AG04450 (cell line): ENCODE results near the gene TFF2. TPM values are rescaled to one million over a fixed set of nuclear protein-coding genes. Genes with fewer than 3 reads are reported as not detected.

Experiments used
- CTCF ChIA-PET: fragments of 300-600, 350-600 bp; formaldehyde crosslinking; extraction: SDS; loops from one replicate; lab custom pipeline; 2022; ENCODE audit warnings: antibody characterized with exemption, inconsistent platforms; lab: Charles Lee
- POLR2A ChIA-PET: fragments of 350-600 bp; formaldehyde crosslinking; extraction: SDS; loops from one replicate; lab custom pipeline; 2021; ENCODE audit warnings: antibody characterized with exemption, inconsistent platforms; lab: Yijun Ruan, JAX
- DNase-seq: peaks from one replicate; pipeline ENCODE4 v3.0.0-alpha.2; 2011; ENCODE audit warnings: low read depth, low spot score
- H3K27ac ChIP-seq: one replicate; pipeline ENCODE4 v1.5.1; 2012; ENCODE audit warnings: low read depth, low read length, control low read depth
- H3K27me3 ChIP-seq: one replicate; pipeline ENCODE4 v1.6.0; 2012; ENCODE audit warnings: low read length; ENCODE audit not compliant: control insufficient read depth, insufficient read depth
- H3K4me3 ChIP-seq: 2 replicates; pipeline ENCODE4 v1.5.1; 2011; ENCODE audit warnings: mild to moderate bottlenecking, low read depth, low read length, control low read depth
- H3K9me3 ChIP-seq: 2 replicates; pipeline ENCODE4 v1.5.1; 2012; ENCODE audit warnings: low read length; ENCODE audit not compliant: control insufficient read depth, insufficient read depth
- polyA plus RNA-seq: library from polyadenylated mRNA; depleted of rRNA; stranded (reverse); fragments of >200 nt; gene quantifications from 2 replicates; pipeline ENCODE4 v1.2.3, GENCODE V29; 2011
- TF ChIP-seq, protein P1 (sequence below): IDR thresholded peaks from 2 replicates; pipeline ENCODE4 v1.5.1; 2011; ENCODE audit warnings: low read depth, low read length, control low read depth, inconsistent platforms

TFF2 gene
- polyA plus RNA-seq, 1 experiment = not detected

DNA sequence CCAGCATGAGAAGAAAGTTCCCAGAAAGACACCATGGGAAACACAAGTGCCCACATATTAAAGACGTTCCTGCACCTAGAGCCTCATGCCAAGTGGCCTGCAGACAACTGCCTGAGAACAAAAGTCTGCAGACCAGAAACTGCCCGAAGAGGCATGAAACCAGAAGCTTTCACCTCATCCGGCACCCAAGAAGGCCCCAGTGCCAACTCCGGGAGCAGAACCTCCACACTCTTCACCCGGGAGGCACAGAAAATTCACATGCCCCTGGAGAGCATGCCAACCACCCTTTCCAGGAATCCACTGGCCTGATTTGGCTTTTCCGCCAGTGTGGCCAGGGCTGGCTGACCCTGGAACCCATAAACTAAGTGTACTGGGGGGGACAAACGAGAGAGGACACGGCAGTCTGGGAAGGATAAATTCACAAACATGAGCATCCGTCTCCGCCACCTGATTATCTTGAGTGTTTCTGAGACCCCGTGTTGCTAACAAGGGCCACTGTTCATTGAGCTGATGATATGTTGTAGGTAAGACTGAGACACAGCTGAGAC is 6.8 kb downstream of the TFF2 start:
- no peak for DNase-seq
- ChIA-PET CTCF (no interaction called here), POLR2A (no interaction called here)
- H3K4me3 ChIP-seq = no peak overlapping the region
- TF ChIP-seq, protein P1, sequence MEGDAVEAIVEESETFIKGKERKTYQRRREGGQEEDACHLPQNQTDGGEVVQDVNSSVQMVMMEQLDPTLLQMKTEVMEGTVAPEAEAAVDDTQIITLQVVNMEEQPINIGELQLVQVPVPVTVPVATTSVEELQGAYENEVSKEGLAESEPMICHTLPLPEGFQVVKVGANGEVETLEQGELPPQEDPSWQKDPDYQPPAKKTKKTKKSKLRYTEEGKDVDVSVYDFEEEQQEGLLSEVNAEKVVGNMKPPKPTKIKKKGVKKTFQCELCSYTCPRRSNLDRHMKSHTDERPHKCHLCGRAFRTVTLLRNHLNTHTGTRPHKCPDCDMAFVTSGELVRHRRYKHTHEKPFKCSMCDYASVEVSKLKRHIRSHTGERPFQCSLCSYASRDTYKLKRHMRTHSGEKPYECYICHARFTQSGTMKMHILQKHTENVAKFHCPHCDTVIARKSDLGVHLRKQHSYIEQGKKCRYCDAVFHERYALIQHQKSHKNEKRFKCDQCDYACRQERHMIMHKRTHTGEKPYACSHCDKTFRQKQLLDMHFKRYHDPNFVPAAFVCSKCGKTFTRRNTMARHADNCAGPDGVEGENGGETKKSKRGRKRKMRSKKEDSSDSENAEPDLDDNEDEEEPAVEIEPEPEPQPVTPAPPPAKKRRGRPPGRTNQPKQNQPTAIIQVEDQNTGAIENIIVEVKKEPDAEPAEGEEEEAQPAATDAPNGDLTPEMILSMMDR = no peak
- no peak overlapping the region for H3K27ac ChIP-seq
- peaks cover 5% of the 10 kb centered on the region; the same call in 1 of the 2 replicates for H3K9me3 ChIP-seq
- H3K27me3 ChIP-seq = no peaks in the 10 kb centered on the region

- POLR2A ChIA-PET = no interaction called here
These were observed 7.2 kb downstream of the TFF2 start for GRCh38 chr21:42343556-42343955.

GRCh38 chr21:42343101-42343500 is 7.7 kb downstream of the TFF2 start:
- Histone ChIP-seq H3K27me3 (no peaks in the 10 kb centered on the region), H3K4me3 (no peak overlapping the region), H3K27ac (no peak overlapping the region), H3K9me3 (peaks cover 5% of the 10 kb centered on the region; the same call in 1 of the 2 replicates)
- TF ChIP-seq, protein P1 = no peak
- ChIA-PET CTCF (no interaction called here), POLR2A (no interaction called here)
- no peak for DNase-seq

More at GRCh38 chr21:42343556-42343955, 7.2 kb downstream of the TFF2 start:
- DNase-seq = no peak
- CTCF ChIA-PET = no interaction called here
- Histone ChIP-seq H3K27ac (no peak overlapping the region), H3K4me3 (no peak overlapping the region), H3K27me3 (no peaks in the 10 kb centered on the region), H3K9me3 (peaks cover 5% of the 10 kb centered on the region; the same call in 1 of the 2 replicates)
- TF ChIP-seq, protein P1 = no peak

- H3K27me3 ChIP-seq = no peaks in the 10 kb centered on the region
- ChIA-PET CTCF (no interaction called here), POLR2A (no interaction called here)
These were observed 8.8 kb downstream of the TFF2 start for GRCh38 chr21:42341776-42342542.

More at GRCh38 chr21:42341776-42342542, 8.8 kb downstream of the TFF2 start:
- DNase-seq = no peak
- Histone ChIP-seq H3K27ac (no peak overlapping the region), H3K4me3 (no peak overlapping the region), H3K9me3 (no peaks in the 10 kb centered on the region)
- TF ChIP-seq, protein P1 = no peak
